GM21717 (cell line): ENCODE data around the gene PSMB3.
"Not testable (repeated sequence)": the region's sequence is repeated elsewhere in the genome, so short reads cannot be mapped to it uniquely, and the experiment has no call there.

Source experiments
- ATAC-seq: cut with Tn5 transposase; IDR thresholded peaks from one replicate; pipeline ENCODE4 v1.9.1; 2021; ENCODE audit warnings: mild to moderate bottlenecking, moderate library complexity; ENCODE audit not compliant: unreplicated experiment

The PSMB3 gene

GRCh38 chr17:38748149-38748891, 4.2 kb upstream of the PSMB3 start, which contains the start of gene PCGF2:
Gene PCGF2, minus strand, starts transcription at chr17:38748336. Its CDS starts 7,934 bp downstream, at chr17:38740402.
- no peak for ATAC-seq

DNA sequence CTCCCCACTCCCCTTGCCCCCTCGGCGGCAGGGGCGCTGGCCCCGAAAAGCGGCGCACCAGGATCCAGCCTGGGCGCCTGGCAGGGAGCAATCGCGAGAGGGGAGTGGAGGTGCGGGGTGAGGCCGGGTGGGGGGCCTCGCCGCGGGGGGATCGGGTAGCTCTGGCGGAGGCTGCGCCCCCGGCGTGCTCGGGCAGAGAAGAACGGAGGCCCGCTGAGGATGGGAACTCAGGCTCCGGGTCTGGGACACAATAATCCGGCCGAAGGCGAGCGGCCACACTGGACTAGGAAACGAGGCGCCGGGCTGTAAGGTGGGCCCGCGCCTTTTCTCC, 3.7 kb upstream of the PSMB3 start:
- ATAC-seq, result no peak

DNA sequence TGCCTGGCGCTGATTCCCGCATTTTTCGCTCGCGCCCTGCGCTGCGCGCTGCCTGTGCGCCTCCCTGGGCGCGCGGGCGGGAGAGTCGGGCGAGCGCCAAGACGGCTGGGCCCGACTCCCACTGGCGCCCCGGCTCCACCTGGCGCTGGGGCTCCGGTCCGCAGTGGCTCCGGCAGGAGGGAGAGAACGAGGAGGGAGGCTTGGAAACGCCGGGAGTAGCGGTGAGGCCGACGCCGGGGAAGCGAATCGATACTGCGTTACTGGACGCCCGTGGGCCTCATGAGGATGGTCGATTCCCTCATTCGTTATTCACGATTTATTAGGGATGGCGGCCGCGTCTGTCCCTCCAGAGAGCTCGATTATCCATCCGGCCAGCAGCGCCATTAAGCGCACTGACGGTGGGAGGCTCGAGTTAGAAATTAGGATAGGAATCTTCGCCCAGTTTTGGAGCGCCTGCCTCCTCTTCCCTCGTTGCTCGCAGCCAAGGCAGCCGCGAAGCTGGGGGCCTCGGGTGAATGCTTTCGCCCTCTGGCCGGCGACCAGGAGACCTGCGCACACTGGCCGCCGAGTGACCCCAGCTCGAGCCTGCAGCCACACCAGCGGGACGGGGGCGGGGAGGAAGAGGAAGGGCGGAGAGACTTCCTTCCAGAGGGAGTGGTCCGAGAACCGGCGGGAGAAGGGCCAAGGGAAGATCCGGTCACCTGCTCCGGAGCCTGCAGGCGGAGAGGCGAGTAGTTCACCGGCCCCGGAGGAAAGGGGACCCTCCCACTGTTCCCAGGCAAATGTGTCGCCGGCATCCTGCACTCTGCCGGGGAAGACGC, 3.1 kb upstream of the PSMB3 start:
- no peak for ATAC-seq

DNA sequence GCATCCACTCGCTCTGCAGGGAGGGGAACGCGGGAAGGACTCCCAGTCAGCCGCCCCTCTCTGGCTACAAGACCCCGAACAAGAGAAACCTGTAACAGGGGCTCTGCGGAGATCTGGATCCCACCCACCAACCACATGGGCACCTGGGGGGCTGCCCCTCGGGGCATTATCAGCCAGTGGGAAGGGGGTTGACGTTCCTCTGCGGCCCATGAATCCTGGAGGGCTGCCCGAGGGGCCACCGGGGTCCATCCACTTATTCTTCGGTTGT, 2.6 kb upstream of the PSMB3 start:
- no peak for ATAC-seq

GRCh38 chr17:38750312-38751121, 2.0 kb upstream of the PSMB3 start:
- no peak for ATAC-seq

DNA sequence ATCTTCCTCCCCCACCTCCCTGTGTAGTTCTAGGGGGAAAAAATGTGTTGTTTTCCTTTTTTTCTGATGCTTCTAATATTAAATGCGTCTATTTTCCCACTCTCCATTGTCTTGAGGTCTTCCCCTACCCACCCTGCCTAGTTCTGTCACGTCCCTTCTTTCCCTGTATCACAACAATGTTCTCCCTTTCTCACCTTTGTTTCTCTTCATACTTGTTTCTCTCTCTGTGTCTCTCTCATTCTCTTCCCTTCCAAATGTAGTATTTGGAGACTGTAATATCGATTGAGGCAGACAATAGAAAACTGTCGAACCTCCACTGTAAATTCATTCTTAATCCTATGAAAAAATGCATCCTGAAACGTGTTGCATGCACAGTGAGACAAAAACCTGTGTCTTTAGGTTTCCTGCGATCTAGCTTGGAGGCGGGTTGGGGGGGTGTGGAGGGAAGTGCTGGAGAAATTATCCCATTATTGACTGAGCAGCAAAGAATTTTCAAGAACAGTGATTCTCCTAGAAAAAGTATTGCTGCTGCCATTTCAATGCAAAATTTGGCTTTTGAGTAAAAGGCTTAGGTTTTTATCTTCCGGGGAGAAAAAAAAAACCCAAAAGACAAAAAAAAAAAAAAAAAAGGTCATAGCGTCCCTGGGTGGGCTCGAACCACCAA, 1.3 kb upstream of the PSMB3 start:
- ATAC-seq, result no peak

DNA sequence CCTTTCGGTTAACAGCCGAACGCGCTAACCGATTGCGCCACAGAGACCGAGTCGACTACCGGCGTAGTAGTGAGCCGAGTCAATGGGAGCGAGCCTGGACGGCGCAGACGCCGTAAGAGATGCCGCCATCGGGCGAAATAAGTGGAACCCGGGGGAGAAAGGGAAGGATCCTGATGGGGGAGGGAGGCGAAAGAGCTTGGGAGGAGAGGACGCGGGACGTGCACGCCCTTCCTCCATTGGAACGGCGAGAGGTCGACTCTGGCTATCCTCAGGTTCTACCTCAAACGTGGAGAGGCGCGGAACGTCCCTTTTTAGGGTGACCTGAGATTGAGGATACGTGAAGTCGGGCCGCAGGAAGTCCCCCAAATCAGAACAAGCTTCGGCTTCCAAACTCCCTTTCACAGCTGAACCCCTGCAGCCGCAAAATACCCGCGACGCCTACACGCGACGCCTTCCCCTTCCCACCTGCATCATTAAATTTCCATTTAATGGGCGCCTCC, 683 bp upstream of the PSMB3 start:
- ATAC-seq, result peak; percentile 35

DNA sequence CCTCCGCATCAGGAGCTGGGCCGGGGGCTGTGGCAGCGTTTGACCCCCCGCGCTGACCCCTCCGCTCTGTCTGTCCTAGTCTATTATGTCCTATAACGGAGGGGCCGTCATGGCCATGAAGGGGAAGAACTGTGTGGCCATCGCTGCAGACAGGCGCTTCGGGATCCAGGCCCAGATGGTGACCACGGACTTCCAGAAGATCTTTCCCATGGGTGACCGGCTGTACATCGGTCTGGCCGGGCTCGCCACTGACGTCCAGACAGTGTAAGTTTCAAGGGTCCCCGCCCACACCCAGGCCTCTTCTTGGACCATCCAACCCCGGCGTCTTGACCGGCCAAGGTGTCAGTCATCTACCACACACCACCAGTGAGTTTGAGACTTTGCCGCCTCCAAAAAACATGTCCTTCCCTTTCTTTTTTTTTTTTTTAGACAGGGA, 548 bp downstream of the PSMB3 start:
- no peak for ATAC-seq

DNA sequence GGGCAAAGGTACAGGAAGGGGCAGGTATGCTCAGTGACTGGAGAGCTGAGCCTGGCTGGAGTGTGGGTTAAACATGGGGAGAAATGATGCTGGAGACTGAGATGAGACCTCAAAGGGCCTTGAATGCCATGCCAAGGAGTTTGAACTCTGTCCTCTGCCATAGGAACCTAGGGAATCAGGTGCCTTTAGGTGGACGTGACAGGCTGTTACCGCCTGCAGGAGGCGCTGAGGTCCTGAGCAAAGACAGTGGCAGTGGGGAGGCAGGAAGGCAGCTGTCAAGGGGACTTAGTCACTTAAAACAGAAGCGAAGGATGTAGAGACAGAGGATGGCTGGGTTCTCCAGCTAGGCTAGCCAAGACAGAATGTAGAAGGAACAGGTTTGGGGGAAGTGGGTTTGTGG, 9.1 kb downstream of the PSMB3 start:
- ATAC-seq, result no peak

DNA sequence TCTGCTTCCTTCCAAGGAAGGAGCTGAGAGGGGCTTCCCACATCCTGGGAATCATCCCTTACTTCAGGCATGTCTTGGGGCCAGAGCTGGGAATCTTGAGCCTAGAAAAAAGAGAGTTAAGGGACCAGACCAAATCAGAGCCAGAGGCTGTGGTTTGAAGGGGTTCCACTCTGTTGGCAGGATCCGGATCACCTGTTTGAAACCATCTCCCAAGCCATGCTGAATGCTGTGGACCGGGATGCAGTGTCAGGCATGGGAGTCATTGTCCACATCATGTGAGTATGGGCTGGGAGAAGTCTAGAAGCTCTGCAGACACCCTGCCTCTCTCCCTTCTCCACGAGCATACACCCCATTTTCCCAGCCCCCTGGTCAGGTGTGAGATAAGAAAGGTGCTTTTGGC, 9.7 kb downstream of the PSMB3 start:
- no peak for ATAC-seq

DNA sequence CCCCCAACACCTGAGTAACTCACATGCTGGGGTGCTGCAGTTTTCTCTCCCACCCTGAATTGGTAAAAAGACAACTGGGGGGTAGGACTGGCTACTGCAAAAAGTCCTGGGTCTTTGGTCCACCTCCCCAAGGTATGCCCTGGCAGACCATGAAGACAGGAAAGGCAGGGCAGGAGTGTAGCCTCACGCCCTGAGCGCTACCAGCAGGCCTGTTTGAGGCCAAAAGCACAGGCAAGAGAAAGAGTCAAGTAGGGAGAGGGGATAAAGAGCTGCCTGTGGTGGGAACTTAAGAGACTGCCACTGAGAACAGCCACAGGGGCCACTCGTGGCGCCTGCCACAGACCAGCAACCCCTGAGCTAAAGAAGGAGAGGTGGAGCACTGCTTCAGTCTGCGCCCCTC, 13.8 kb downstream of the PSMB3 start:
- no peak for ATAC-seq

- ATAC-seq, result no peak
Measured at GRCh38 chr17:38768417-38768816, 15.9 kb downstream of the PSMB3 start.

GRCh38 chr17:38773258-38773657, 20.7 kb downstream of the PSMB3 start:
- ATAC-seq, result no peak

GRCh38 chr17:38777641-38778250, 25.2 kb downstream of the PSMB3 start:
- no peak for ATAC-seq

GRCh38 chr17:38779965-38780752, 27.6 kb downstream of the PSMB3 start:
- ATAC-seq, result no peak

- ATAC-seq, result no peak
Measured at GRCh38 chr17:38783227-38783626, 30.7 kb downstream of the PSMB3 start.

- ATAC-seq, result no peak
Measured at GRCh38 chr17:38786372-38786771, 33.8 kb downstream of the PSMB3 start.

DNA sequence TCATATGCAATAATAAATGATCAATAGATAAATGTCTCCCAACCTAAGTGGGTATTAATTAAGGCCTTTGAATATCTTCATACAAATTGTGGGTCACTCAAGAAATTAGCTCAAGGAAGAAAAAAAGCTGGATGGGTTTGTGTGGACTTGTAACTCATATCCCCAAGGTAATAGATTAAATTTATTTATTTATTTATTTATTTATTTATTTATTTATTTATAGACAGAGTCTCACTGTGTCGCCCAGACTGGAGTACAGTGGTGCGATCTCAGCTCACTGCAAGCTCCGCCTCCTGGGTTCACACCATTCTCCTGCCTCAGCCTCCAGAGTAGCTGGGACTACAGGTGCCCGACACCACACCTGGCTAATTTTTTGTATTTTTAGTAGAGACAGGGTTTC, 35.5 kb downstream of the PSMB3 start:
- not testable (repeated sequence) for ATAC-seq

- ATAC-seq, result no peak
Measured at GRCh38 chr17:38789185-38789584, 36.6 kb downstream of the PSMB3 start.
